GM20431 (cell line): ENCODE results near the gene GMDS.

ENCODE experiments used
- in situ Hi-C: fragments of 300-500 bp; cut with MseI, MboI; formaldehyde crosslinking; loops from one replicate; pipeline ENCODE4 v1.15.0; 2020; ENCODE audit warnings: low sequenced_read_pairs; ENCODE audit not compliant: unreplicated experiment

GMDS gene

DNA sequence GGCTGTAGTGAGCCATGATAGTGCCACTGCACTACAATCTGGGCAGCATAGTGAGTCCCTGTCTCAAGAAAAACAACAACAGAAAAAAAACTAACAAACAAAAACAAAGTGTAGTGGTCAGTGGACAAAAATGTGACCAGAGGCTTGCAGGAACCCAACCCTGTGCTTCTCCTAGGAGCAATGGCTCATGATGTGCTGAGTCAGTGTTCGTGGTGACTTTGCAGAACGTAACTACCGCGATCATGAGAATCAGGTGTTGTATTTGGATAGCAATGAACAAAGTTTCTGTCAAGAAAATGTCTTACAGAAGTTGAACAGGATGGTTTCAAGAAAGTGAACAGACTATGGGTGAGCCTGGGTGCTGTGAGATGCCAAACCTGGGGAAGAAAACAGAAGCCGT, 654.2 kb downstream of the GMDS start:
- in situ Hi-C loops: loop anchor here (25.0 kb wide), 2 partner anchors 1046 to 1146 kb away; no protein-coding TSS in a partner anchor

- in situ Hi-C loops: loop anchor here (25.0 kb wide), 2 partner anchors 1047 to 1147 kb away; no protein-coding TSS in a partner anchor
Measured at GRCh38 chr6:1590580-1590979, 654.8 kb downstream of the GMDS start.

- in situ Hi-C loops: loop anchor here (25.0 kb wide), 2 partner anchors 1048 to 1148 kb away; no protein-coding TSS in a partner anchor
Measured at GRCh38 chr6:1589208-1589607, 656.2 kb downstream of the GMDS start.

GRCh38 chr6:1587977-1588376, 657.4 kb downstream of the GMDS start:
- in situ Hi-C loops: loop anchor here (25.0 kb wide), 2 partner anchors 1049 to 1149 kb away; no protein-coding TSS in a partner anchor

- in situ Hi-C loops: loop anchor here (25.0 kb wide), 2 partner anchors 1050 to 1150 kb away; no protein-coding TSS in a partner anchor
Measured at GRCh38 chr6:1587546-1587945, 657.9 kb downstream of the GMDS start.

- in situ Hi-C loops: loop anchor here (25.0 kb wide), 2 partner anchors 1050 to 1150 kb away; no protein-coding TSS in a partner anchor
Measured at GRCh38 chr6:1586861-1587450, 658.4 kb downstream of the GMDS start.

DNA sequence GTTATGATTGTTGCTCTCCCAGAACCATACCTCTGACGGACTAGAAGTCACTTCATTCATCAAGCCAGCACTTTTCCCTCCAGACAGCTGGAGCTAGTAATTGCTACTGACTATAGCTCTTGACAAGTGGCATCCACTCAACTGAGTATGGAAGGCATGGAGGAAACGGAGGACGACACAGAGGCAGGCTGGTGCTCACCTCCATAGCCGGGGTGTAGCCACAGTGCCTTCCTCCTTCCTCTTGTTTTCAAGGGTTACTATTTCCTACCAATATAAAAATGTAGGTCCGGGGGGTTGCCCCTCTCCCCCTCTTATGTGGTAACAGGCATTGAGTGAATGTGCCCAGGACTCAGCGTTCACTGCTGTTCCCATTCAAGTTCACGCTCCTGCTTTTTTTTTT, 659.1 kb downstream of the GMDS start:
- in situ Hi-C loops: loop anchor here (25.0 kb wide), 2 partner anchors 1051 to 1151 kb away; no protein-coding TSS in a partner anchor

DNA sequence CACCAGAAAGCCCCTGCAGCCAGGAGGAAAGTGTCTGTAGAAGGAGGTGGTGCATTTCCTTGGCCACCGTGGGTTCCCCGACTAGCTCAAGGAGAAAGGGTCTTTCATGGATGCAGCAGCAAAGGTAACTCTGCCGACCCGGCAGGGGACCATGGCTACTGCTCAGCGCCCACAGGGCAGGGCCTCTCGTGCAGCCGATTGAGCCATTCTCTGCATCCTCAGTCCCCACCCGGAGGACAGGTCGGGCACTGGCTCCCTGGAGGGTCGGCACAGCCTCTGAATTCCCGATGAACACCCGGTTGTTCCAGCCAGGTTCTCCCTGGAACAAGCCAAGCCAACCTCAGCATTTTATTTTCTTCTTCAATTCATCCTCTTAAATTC, 659.7 kb downstream of the GMDS start:
- in situ Hi-C loops: loop anchor here (25.0 kb wide), 2 partner anchors 1052 to 1152 kb away; no protein-coding TSS in a partner anchor

DNA sequence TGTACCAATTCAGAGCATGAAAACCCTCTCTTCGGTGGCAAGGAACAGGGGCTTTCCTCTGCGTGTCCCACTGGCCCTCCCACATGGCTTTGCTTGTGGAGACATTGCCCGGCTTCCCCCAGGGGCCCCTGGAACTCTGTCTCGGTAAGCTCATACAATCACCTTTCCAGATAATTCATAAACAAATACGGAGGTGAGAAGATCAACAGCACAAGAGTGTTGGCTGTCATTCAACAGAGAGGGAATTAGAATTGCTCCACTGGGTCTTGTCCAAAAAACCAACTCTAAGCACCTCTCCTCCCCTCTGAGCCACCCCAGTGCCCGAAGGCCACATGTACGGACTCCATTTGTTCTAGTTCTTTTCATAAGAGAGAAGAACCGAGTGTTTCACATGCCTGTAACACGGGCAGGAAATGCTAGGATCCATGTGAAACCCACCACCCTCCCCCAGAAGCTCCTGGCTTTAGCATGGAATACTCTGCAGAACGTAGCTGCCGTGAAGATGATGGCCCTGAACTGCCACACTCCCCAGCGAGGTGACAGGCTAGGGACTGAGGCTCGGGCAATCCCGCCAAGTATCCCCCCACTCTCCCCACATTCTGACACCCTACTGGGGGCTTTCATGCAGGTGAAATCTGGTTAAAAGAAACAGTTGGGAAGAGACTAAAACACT, 660.3 kb downstream of the GMDS start:
- in situ Hi-C loops: loop anchor here (25.0 kb wide), 2 partner anchors 1052 to 1152 kb away; no protein-coding TSS in a partner anchor

DNA sequence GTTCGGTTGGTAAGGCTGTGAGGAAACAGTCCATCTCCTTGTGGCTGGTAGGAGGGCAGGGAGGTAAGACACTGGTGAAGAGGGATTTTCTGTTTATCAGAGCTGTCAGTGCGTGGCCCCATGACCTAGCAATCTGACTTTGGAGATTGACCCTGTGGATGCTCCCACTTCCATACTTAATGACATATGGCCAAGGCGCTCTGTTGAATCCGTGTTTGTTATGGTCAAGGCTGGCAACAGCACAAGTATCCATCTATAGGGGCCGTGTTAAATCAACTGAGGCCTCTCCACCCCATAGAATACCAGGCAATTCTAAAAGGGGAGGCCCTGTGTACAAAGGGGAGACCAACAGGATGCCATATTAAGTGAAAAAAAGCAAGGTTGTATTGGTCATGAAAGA, 661.3 kb downstream of the GMDS start:
- in situ Hi-C loops: loop anchor here (25.0 kb wide), 2 partner anchors 1053 to 1153 kb away; no protein-coding TSS in a partner anchor

DNA sequence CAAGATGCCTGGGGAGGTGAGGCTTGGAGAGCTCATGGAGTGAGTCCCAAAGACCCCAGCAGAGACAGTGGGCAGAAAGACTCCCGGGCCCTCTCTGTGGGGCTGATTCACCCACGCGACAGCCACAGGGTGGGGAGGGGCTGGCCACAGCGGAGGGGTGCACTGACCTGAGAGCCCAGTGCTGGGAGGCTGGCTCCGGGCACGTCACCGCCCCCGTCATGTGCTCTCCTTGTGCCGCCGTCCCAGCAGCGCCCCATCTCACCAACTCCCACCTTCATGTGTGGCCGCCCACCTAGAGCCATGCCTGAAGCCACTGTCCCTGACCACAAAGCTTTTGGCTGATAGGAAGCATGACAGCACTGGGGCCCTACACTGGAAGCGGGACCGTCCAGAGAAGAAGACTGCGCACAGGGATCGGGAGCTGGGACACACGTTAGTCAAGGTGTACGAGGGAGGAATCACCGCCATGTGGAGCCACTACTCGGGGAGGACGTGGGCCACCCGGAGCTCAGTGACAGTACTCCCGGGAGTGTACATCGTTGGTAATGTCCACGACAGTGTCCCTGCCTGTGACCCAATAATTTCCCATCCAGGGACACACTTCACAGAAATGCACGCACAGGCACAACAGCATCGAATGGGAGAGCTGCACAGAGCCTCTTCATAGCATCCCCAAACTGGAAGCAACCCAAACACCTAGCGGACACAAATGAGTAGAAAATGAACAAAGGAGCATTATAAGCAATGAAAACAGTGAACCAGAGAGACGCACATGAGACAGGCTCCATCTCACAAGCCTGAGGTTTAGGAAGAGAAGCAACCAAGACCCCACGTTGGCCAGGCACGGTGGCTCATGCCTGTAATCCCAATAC, 664.0 kb downstream of the GMDS start:
- in situ Hi-C loops: loop anchor here (25.0 kb wide), 2 partner anchors 1056 to 1156 kb away; no protein-coding TSS in a partner anchor

- in situ Hi-C loops: loop anchor here (25.0 kb wide), 2 partner anchors 1057 to 1157 kb away; no protein-coding TSS in a partner anchor
Measured at GRCh38 chr6:1580585-1580984, 664.8 kb downstream of the GMDS start.

DNA sequence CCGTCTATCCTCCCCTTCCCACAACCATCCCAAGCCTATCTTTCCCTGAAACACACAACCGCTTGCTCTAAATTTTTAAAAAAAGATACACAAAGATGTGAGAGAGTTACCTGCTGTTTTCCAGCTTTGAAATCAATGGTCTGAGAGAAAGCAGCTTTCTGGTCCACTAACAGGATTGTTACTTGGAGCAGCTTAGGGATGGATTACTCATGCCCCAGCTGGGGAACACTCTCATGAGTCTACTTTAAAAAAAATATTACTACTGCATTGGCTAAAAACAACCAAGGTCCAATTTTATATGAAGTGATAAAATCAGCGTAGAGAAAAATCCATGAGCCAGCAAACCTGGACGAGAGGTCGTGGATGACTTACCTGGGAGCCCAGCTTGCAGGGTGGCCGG, 665.3 kb downstream of the GMDS start:
- in situ Hi-C loops: loop anchor here (25.0 kb wide), 2 partner anchors 1057 to 1157 kb away; no protein-coding TSS in a partner anchor

DNA sequence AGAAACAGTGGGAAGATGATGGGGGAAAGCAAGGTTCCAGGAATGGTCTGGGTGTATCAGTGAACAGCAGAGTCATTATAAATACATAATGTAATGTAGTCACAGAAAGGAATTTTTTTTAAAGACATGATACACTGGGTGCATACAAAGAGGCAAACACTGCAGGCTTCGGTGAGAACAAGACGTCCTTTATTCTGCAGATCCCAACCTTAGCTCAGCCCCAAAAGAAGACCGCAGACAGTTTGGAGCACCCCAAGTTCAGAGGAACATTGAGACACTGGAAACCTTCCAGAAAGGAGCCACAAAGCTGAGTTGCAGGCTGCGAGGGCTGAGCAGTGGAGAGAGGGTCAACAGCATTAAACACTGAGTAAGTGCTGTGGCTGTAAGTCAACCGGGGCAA, 666.3 kb downstream of the GMDS start:
- in situ Hi-C loops: loop anchor here (25.0 kb wide), 2 partner anchors 1058 to 1158 kb away; no protein-coding TSS in a partner anchor

GRCh38 chr6:1577896-1578745, 667.3 kb downstream of the GMDS start:
- in situ Hi-C loops: loop anchor here (25.0 kb wide), 2 partner anchors 1059 to 1159 kb away; no protein-coding TSS in a partner anchor

GRCh38 chr6:1577146-1577680, 668.2 kb downstream of the GMDS start:
- in situ Hi-C loops: loop anchor here (25.0 kb wide), 2 partner anchors 1060 to 1160 kb away; no protein-coding TSS in a partner anchor

GRCh38 chr6:1576711-1577110, 668.7 kb downstream of the GMDS start:
- in situ Hi-C loops: loop anchor here (25.0 kb wide), 2 partner anchors 1061 to 1161 kb away; no protein-coding TSS in a partner anchor

GRCh38 chr6:1576166-1576565, 669.2 kb downstream of the GMDS start:
- in situ Hi-C loops: loop anchor here (25.0 kb wide), 2 partner anchors 1061 to 1161 kb away; no protein-coding TSS in a partner anchor
